Measurements from ENCODE around the gene PSG3.
A peak's percentile ranks its signal among the peaks of the same experiment; 100 is the strongest.
"Not testable (repeated sequence)": the region's sequence is repeated elsewhere in the genome, so short reads cannot be mapped to it uniquely, and the experiment has no call there.

PSG3 gene

GRCh38 chr19:42695811-42696503 is 44.3 kb downstream of the PSG3 start:
- DNase-seq (ENCODE audit: low read depth), result no peak

GRCh38 chr19:42693760-42694350 is 46.4 kb downstream of the PSG3 start:
- DNase-seq (ENCODE audit: low read depth), result peak; percentile 10

- DNase-seq (ENCODE audit: low read depth), result no peak
Observed at GRCh38 chr19:42683917-42684513, 56.3 kb downstream of the PSG3 start.

- DNase-seq (ENCODE audit: low read depth), result not testable (repeated sequence)
Observed at GRCh38 chr19:42676326-42676725, 64.0 kb downstream of the PSG3 start.

GRCh38 chr19:42674549-42674948 is 65.7 kb downstream of the PSG3 start:
- not testable (repeated sequence) for DNase-seq (ENCODE audit: low read depth)

Measured in activated T-cell treated with anti-CD3 and anti-CD28 coated beads for 48 hours (primary cell).